Measurements from ENCODE around the gene GYPA.
"Not testable (repeated sequence)": the region's sequence is repeated elsewhere in the genome, so short reads cannot be mapped to it uniquely, and the experiment has no call there.

DNA sequence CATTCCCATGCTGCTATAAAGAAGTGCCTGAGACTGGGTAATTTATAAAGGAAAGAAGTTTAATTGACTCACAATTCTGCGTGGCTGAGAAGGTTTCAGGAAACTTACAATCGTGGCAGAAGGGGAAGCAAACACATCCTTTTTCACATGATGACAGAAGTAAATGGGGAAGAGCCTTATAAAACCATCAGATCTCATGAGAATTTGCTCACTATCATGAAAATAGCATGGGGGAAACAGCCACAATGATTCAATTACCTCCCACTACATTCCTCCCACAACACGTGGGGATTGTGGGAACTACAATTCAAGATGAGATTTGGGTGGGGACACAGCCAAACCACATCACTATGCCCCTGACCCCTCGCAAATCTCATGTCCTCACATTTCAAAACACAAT lies 46.5 kb downstream of the GYPA start:
- not testable (repeated sequence) for TF ChIP-seq POLR2A (IDR thresholded peaks at IDR 0.05); CTCF (IDR thresholded peaks at IDR 0.05 in 8 of 11, conservative IDR thresholded peaks at IDR 0.05 in 3 of 11); POLR2AphosphoS5 (IDR thresholded peaks at IDR 0.05)

All from spleen (tissue), 7 donors.